PC-3 (cell line): ENCODE measurements around the gene TCERG1L.
"Not testable (repeated sequence)": the region's sequence is repeated elsewhere in the genome, so short reads cannot be mapped to it uniquely, and the experiment has no call there.

Experiments used
- EZH2 ChIP-seq: fragments of 300-600 bp; sonication (generic); IDR thresholded peaks from one replicate; pipeline ENCODE4 v1.6.1; 2017; ENCODE audit warnings: antibody characterized with exemption, mild to moderate bottlenecking, low read length; ENCODE audit not compliant: unreplicated experiment
- TF ChIP-seq, protein P1 (sequence below): fragments of 300-600 bp; sonication (generic); conservative IDR thresholded peaks from 2 replicates; pipeline ENCODE4 v1.5.1; 2017; ENCODE audit warnings: antibody characterized with exemption, low read depth, mild to moderate bottlenecking, low read length

DNA sequence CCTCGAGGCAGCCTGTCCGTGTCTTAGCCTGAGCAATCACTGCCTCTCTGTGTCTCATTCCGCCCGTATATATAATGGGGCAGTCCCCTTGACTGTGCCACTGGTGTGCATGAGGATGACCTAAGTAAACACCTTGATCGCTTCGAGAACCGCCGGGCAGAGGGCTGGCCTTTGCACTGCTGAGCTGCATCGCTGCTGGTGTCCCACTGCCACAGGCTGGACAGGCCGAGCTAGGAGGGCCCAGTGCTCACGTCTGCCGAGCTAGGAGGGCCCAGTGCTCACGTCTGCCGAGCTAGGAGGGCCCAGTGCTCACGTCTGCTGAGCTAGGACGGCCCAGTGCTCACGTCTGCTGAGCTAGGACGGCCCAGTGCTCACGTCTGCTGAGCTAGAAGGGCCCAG is 232.6 kb downstream of the TCERG1L start:
- TF ChIP-seq, protein P1, sequence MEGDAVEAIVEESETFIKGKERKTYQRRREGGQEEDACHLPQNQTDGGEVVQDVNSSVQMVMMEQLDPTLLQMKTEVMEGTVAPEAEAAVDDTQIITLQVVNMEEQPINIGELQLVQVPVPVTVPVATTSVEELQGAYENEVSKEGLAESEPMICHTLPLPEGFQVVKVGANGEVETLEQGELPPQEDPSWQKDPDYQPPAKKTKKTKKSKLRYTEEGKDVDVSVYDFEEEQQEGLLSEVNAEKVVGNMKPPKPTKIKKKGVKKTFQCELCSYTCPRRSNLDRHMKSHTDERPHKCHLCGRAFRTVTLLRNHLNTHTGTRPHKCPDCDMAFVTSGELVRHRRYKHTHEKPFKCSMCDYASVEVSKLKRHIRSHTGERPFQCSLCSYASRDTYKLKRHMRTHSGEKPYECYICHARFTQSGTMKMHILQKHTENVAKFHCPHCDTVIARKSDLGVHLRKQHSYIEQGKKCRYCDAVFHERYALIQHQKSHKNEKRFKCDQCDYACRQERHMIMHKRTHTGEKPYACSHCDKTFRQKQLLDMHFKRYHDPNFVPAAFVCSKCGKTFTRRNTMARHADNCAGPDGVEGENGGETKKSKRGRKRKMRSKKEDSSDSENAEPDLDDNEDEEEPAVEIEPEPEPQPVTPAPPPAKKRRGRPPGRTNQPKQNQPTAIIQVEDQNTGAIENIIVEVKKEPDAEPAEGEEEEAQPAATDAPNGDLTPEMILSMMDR, result not testable (repeated sequence)
- TF ChIP-seq EZH2, result not testable (repeated sequence)
